GM03348 (cell line): Measurements from ENCODE around the gene SPPL2B.
"Not testable (repeated sequence)": the region's sequence is repeated elsewhere in the genome, so short reads cannot be mapped to it uniquely, and the experiment has no call there.

Experiments used
- DNase-seq: peaks from one replicate; pipeline ENCODE4 v3.0.0; 2012; ENCODE audit warnings: low spot score

Gene SPPL2B

DNA sequence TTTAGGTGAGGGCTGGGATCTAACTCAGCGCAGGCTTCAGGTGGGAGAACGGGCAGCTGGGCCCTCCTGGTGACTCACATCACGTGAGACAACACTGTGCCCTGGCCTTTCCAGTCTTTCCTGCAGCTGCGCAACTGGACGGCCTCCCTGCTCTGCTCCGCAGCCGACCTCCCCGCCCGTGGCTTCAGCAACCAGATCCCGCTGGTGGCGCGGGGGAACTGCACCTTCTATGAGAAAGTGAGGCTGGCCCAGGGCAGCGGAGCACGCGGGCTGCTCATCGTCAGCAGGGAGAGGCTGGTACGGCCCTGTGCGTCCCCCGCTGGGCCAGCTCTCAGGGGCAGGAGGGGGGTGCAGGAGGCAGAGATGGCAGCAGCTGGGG lies 8.8 kb downstream of the SPPL2B start:
- no peak for DNase-seq

DNA sequence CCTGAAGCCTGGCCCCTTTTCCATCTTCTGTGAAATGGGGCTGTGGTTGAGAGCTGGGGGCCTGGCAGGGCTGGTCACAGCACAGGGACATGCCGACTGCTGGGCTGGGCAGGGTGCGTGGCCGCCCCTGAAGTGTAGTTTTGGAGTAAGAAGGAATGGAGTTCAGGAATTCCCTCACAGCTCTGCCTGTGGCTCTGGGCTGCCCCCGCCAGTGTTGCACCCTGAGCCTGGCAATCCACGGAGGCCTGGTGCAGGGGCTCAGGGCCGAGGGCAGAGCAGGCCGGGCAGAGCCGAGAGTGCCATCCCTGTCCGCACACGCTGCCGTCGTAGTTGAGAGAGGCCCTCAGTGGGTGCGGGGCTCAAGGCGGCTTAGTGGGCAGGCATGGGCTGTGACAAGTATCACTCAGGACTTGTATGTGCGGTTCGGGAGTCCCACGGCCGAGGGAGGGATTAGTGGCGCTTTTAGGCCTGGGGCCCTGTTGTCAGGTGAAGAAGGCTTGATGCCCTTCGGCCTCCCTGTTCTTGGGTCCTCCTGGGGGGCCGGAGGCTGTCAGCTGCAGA lies 9.7 kb downstream of the SPPL2B start:
- DNase-seq, result no peak

DNA sequence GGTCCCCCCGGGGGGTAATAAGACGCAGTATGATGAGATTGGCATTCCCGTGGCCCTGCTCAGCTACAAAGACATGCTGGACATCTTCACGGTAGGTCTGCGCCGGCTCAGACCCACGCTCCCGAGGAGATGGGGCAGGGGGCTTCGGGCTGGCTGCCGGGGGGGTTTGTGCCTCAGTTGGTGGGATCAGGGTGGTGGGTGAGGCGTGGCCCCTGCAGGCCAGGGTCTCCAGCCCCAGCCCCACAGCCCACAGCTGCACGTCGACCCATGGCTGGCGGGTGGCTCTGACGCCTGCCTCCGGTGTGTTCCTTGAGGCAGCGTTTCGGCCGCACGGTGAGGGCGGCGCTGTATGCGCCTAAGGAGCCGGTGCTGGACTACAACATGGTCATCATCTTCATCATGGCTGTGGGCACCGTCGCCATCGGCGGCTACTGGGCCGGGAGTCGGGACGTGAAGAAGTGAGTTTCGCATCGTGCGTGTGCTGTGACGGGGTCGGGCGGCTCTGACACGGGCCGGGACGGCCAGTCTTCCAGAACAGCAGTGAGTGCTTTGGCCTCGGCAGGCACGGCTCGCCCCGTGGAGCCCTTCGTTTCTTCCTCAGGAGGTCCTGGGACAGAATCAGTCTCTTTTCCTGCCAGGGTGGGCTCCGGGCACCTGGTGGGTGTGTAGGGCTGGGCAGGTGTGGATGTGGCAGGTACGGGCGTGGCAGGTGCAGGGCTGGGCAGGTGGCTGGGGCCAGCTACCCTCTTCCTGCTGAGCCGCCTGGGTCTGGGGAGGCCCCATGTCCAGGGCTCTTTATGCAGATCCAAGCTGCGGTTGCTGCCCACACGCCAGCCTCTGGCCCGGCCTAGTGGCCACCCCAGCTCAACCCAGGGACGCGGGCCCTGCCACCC lies 10.5 kb downstream of the SPPL2B start:
- no peak for DNase-seq

DNA sequence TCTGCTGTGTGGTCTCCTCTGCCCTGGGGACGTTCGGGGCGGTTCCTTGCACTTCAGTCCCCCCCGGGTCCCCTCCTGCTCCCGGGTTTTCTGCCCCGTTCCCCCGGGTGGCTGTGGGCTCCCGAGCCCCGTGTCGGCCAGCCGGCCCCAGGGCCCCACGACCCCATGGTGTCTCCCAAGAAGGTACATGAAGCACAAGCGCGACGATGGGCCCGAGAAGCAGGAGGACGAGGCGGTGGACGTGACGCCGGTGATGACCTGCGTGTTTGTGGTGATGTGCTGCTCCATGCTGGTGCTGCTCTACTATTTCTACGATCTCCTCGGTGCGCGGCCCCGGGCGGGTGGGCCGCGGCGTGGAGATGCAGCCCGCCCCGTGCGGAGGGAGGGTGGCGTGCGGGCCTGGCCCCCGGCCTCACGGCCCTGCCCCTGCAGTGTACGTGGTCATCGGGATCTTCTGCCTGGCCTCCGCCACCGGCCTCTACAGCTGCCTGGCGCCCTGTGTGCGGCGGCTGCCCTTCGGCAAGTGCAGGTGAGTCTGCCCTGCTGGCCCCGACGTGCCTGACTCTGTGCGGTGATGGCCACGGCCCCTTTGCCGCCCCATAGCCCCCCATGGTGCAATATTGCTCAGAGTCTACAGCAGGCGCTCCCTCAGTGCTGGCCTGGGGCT lies 11.3 kb downstream of the SPPL2B start:
- DNase-seq, result no peak

DNA sequence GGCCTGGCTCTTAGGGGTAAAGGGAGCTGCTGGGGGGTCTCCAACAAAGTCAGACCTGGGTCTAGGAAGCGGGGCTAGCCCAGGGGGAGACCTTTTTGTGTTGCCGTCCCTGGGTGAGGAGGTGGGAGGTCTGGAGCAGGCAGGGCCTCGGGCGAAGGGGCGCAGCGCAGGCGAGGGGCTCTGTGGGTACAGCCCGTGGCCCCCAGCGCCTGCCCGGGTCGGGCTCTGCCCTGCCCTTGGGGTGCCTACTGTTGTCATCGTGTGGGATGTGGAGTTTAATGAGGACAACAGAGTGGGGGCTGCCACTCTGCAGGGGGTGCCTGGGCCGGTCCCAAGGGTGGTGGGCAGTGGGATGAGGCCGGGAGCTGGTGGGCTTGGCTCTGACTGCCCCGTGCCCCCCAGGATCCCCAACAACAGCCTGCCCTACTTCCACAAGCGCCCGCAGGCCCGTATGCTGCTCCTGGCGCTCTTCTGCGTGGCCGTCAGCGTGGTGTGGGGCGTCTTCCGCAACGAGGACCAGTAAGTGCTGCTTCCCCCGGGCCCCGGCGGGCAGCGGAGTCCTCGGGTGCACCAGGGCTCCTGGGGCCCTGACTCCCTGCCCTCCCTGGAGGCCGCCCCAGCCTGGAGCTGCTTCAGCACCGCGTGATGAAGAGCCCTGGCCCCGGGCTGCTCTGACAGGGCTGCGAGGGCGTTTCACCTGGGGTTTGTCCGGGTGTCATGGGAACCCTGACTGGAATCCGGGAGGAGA lies 12.2 kb downstream of the SPPL2B start:
- DNase-seq, result no peak

DNA sequence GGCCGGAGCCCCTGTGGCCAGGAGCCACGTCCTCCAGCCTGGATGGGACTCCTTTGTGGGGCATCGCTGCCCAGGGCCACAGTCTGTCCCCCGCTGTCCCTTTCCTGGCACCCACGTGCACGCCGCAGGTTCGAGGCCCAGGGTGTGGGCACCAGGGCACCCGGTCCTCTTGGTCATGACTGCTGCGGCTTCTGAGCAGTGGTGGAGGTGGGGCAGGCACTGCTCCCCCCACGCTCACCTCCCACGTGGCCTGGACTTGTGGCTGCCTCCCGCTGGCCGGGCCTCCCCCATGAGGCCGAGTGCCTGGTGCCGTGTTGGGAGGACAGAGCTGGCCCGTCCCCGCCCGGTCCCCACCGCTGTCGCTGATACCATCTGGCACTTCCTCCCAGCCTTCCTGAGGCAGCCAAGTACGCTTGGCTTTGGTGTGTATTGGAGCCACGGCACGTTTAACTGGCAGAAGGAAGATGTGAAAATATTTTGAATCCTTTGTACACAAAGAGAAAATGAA lies 12.8 kb downstream of the SPPL2B start:
- DNase-seq, result no peak

DNA sequence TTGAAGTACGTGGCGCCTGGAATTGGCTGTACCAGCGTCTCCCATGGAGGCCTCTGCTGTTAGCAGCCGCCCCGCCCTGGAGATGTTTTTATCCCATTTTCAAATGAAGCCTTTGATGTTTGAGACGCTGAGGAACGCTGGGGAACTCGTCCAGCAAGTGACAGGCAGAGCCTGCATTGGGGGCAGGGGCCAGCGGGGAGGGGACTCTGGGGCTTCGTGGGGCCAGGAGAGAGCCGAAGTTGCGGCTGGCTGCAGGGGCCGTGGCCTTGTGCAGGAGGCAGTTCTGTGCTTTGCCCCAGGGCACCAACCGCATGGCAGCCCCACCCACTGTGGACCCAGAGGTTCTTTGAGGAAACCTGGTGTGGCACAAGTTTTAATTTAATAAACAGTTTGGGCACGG lies 13.5 kb downstream of the SPPL2B start:
- DNase-seq, result no peak

DNA sequence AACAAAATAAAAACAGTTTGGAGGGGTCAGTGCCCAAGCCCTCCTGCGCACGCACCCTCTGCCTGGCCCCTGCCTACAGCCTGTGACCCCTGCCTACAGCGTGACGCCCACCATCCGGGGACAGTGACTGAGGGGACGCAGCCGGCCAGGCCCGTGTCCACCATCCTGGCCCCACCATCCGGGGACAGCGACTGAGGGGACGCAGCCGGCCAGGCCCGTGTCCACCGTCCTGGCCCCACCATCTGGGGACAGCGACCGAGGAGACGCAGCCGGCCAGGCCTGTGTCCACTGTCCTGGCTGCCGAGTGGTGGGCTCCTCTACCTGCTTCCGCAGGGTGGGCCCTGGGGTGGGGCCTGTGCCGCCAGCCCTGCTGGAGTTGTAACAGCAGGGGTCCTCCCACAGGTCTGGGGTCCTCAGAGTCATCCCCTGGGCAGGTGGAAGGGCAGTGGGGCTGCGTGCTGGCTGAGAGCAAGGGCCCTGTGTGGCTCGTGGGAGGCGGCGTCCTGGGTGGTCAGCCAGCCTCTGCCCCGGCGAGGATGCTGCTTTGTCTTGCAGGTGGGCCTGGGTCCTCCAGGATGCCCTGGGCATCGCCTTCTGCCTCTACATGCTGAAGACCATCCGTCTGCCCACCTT lies 14.3 kb downstream of the SPPL2B start:
- DNase-seq, result no peak

DNA sequence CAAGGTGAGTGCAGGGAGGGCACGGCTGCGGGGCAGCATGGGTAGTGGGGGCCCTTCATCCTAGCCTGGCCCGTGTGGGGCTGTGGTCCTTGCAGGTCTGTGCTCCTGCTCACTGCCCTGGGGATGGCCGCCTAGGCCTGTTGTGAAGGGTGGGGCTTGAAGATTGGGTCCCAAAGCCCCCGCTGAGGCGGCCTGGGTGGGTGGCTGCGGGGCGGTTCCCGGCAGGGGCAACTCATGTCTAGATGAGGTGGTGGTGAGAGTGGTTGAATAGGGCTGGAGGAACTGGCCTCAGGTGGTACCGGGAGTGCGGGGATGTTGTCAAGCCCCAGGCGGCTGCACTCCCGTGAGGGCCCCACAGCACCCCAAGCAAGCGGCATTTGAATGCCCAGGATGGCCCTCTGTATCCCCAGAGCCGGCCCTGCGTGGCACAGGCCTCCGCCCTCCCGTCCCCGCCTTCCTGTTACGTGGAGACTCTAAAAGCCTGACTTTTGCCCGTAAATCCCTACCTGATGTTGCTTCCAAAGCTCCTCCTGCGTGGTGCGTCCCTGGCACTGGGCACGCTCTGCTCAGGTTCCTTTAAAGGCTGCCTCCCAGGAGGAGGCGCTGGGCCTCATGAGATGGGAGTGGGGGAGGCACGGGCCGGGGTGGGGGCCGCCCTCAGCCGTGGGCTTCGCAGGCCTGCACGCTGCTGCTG lies 15.0 kb downstream of the SPPL2B start:
- DNase-seq, result no peak

DNA sequence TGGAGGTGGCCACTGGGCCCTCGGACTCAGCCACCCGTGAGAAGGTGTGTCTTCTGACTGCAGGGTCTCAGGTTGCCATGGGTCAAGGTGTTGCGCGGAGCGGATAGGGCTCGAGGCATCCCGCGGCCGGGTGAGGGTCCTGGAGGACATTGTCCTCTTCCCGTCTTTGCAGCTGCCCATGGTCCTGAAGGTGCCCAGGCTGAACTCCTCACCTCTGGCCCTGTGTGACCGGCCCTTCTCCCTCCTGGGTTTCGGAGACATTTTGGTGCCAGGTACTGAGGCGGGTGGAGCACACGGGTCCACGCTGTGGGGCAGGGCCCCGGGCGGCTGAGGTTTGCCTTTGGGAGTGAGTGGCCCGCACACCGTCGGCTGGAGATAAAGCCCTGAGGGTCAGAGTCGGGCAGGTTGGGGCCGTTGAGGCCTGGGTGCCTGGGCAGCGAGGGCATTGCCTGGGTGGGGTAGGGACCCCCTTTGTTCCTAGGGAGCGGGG lies 15.9 kb downstream of the SPPL2B start:
- DNase-seq, result no peak

DNA sequence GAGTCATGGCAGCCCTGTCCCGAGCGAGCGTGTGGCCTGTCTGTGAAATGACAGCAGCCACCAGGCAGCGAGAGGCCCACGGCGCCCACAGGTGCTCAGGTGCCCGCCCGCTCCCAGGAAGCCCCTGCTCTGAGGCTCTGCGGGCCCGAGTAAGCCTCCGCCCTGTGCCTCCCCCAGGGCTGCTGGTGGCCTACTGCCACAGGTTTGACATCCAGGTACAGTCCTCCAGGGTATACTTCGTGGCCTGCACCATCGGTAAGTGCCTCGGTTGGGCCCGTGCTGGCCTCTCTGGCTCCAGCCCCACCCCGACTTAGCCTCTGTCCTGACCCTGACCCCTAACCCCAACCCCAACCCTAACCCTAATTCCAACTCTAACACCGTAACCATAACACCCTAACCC lies 16.6 kb downstream of the SPPL2B start:
- no peak for DNase-seq

DNA sequence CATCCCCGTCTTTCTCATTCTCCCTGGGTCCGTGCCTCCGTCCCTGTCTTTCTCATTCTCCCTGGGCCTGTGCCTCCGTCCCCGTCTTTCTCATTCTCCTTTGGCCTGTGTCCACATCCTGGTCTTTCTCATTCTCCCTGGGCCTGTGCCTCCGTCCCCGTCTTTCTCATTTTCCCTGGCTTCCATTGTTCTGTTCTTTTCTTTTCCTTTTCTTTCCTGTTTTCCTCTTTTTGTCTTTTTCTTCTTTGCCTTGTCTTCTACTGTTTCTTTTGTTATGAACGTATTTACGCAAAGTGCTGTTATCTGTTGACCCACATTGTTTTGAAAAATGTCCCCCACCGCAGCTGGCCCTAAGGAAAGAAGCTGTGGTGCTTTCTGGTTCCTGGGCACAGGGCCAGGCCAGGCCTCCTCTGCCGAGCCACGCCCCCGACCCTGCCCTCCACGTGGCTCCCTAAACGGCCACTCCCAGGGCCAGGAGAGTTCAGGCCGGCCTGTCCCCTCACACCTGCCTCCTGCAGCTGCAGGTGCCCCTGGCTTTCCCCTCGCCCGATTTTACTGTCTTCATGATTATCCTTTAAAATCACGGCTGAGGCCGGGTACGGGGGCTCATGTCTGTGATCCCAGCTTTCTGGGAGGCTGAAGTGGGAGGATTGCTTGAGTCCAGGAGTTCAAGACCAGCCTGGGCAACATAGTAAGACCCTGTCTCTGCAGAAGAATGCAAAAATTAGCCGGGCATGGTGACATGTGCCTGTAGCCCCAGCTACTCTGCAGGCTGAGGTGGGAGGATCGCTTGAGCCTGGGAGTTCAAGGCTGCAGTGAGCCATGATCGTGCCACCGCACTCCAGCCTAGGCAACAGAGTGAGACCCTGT lies 17.5 kb downstream of the SPPL2B start:
- no peak for DNase-seq

DNA sequence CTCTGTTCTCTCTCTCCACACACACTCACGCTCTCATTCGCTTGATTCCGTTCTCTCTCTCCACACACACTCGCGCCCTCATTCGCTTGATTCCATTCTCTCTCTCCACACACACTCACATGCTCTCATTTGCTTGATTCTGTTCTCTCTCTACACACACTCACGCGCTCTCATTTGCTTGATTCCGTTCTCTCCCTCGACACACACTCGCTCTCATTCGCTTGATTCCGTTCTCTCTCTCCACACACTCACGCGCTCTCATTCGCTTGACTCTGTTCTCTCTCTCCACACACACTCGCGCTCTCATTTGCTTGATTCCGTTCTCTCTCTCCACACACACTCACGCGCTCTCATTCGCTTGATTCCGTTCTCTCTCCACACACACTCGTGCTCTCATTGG lies 21.3 kb downstream of the SPPL2B start:
- not testable (repeated sequence) for DNase-seq

DNA sequence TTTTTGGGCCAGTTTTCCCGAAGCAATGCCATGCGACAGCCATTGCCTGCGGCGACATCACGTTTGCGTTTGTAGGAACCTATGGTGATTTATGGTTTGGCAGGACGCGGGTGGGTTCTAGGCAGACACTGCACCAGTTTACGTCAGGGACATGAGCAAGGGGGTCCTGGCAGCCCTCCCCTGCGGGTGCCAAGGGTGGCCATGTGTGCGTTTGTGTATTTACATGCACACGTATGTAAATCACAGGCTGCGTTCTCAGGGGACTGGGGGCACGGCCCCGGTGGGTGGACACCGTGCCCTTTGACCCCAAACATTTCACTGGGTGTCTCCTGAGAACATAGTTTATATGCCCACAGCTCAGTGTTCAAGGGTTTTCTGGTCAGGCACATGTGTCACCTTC lies 22.2 kb downstream of the SPPL2B start:
- no peak for DNase-seq

DNA sequence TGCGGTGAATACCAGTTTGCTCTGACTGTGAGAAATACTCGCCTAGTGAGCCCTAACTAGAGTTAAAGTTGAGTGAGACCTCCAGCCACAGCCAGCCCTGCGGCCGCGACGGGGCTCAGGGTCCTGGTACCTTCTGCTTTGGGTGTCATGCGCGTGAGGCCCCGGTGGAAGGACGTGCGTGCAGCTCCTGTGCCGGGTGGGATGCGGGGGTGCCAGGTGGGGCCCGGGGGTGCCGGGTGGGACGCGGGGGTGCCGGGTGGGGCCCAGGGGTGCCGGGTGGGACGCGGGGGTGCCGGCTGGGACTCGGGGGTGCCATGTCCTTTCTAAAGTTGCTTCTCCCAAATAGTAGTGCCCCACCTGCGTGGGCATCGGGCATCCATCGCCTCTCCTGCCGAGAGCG lies 23.1 kb downstream of the SPPL2B start:
- DNase-seq, result no peak

DNA sequence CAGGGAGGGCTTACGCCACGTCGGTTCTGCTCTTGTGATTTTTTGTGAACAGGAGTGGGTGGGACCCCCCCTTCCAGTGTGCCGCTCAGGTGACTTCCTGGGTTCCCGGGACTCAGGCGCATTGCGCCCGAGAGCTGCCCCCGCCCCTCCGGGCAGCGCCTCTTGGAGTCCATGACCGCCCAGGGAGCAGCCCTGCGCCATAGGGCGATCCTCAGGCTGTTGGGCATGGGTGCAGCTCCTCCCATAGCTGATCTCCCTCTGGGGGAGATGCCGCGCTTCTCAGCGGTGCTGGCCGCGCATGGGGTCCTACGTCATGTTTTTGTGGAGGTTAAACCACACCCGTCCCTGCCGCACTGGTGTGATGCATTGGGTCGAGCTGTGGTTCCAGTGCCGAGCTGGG lies 23.6 kb downstream of the SPPL2B start:
- DNase-seq, result no peak

DNA sequence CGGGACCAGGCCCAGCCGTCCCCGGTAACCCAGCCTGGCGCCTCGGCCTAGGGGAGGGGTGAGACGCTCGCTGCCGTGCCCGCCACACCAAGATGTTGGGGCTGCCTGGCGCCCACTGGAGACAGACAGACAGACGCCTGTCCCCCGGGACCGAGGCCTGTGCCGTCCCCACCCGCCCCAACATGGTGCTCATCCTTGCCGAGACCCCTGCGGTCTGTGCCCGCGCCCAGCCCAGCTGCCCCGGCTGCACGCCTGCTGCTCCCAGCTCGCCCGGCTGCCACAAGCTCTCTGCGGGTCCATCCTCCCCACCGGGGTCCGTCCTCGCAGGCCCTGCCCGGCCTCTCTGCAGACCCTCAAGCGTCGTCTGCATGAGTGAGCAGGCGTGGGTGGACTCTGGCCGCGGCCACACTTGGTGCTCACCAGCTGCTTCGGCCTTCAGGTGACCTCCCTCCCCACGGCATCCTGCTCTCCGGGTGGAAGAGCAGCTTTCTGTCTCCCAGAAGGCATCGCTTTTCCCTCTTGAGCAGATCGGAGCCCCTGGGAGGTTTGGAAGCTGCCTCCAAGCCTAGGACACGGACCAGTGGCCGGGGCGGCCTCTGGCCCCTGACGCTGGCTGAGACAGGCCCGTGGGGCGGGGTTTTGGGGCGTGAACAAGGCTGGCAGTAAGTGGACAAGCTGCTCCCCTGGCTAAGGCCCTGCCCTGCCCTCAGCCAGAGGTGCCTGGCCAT lies 24.8 kb downstream of the SPPL2B start:
- no peak for DNase-seq

DNA sequence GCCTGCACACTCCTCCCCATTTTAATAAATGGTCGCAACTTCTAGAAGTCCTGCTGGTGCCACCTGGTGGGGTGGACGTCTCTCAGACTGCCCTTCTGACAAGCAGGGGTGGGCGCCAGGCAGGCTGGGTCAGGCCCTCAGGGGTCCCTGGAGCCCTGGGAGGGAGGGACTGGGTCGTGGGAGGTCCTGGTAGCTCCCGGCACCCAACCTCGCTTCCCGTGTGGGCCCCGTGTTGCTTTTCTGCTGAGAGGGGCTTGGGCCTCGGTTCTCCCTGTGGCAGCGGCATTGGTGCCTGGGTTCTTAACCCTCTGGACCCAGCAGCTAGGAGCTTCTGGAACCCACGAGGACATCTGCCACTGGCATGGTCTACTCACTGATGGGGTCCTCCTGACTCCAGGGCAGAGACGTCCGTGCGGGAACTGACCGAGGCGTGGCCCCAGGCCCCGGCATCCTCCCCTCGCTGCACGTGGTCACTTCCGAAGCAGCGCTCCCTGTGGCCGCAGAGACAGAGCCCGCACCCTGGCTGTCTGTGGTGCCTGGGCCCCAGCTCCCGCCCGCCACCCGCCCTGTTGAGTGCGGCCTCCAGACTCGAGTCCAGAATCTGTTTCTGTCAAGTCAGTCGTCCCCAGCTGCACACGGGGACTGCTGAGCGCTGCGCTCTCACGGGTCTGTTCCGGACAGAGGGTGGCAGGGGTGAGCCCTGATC lies 25.6 kb downstream of the SPPL2B start:
- DNase-seq, result no peak

DNA sequence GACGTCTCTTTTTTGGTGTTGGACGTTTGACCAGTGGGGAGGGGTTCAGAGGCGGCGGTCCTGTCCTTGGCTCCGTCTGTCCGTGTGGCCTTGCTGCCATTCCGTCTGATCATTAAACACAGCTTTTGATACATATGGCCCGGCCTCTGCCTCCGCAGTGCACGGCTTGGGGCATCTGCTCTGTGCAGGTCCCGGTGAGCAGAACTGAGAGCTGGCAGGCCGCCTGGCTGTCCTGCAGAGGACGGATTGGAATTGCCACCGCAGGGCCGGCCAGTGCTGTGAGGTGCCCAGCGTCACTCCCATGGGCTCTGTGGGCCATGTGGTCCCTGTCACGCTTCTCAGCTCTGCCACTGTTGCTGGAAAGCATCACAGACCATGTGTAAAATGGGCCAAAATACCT lies 26.2 kb downstream of the SPPL2B start:
- DNase-seq, result no peak
